Measurements from ENCODE around the gene AGR2.

Gene AGR2

GRCh38 chr7:16791905-16792698 is 12.7 kb downstream of the AGR2 start:
- no peak overlapping the region for H3K4me3 ChIP-seq (ENCODE audit: low read depth, low read length)
- no peak for DNase-seq (ENCODE audit: low read depth)
- TF ChIP-seq, protein P1, sequence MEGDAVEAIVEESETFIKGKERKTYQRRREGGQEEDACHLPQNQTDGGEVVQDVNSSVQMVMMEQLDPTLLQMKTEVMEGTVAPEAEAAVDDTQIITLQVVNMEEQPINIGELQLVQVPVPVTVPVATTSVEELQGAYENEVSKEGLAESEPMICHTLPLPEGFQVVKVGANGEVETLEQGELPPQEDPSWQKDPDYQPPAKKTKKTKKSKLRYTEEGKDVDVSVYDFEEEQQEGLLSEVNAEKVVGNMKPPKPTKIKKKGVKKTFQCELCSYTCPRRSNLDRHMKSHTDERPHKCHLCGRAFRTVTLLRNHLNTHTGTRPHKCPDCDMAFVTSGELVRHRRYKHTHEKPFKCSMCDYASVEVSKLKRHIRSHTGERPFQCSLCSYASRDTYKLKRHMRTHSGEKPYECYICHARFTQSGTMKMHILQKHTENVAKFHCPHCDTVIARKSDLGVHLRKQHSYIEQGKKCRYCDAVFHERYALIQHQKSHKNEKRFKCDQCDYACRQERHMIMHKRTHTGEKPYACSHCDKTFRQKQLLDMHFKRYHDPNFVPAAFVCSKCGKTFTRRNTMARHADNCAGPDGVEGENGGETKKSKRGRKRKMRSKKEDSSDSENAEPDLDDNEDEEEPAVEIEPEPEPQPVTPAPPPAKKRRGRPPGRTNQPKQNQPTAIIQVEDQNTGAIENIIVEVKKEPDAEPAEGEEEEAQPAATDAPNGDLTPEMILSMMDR (IDR thresholded peaks at IDR 0.05; ENCODE audit: insufficient read depth, low read depth, low read length, missing control alignments): no peak

DNA sequence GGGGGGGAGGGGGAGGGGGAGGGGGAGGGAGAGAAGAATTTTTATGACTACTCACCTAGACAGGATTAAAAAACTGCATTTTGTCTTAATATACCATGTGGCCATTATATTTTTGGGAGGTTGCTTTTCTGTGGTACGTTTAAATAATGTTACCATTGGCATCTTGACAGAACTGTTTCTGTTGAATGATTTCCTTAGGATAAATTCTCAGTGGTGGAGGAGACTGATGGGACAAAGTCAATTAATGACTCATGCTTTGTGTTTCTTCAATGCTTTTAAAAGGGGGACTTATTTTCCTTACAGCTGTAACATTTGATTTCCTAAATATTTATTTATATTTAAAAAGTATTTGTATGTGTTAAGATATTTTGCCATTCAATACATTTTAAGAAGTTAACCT is 13.7 kb downstream of the AGR2 start:
- H3K4me3 ChIP-seq (ENCODE audit: low read depth, low read length): no peak overlapping the region
- TF ChIP-seq, protein P1 (IDR thresholded peaks at IDR 0.05; ENCODE audit: insufficient read depth, low read depth, low read length, missing control alignments): no peak
- no peak for DNase-seq (ENCODE audit: low read depth)

DNA sequence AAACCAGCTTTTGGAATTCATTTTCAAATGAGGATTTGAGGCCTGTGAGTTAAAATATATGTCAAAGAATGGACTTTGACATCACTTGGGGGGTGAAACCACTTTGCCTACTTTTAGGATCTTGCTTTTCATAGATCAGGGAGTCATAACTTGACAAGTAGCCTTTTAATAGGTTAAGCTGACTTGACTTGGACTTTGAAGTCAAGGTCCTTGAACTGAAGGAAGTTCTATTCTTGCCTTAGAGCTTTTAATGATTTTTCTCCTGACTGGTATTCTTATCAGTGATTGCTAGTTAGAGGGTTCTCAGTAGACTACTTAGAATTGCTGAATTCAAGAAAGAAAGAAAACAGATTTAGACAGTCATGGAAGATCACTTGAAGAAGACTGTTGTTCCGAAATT is 17.7 kb downstream of the AGR2 start:
- TF ChIP-seq, protein P1 (IDR thresholded peaks at IDR 0.05; ENCODE audit: insufficient read depth, low read depth, low read length, missing control alignments): no peak
- no peak for DNase-seq (ENCODE audit: low read depth)
- no peak overlapping the region for H3K4me3 ChIP-seq (ENCODE audit: low read depth, low read length)

- DNase-seq (ENCODE audit: low read depth): no peak
- TF ChIP-seq, protein P1 (IDR thresholded peaks at IDR 0.05; ENCODE audit: insufficient read depth, low read depth, low read length, missing control alignments): no peak
- no peak overlapping the region for H3K4me3 ChIP-seq (ENCODE audit: low read depth, low read length)
Observed at GRCh38 chr7:16786257-16786656, 18.5 kb downstream of the AGR2 start.

DNA sequence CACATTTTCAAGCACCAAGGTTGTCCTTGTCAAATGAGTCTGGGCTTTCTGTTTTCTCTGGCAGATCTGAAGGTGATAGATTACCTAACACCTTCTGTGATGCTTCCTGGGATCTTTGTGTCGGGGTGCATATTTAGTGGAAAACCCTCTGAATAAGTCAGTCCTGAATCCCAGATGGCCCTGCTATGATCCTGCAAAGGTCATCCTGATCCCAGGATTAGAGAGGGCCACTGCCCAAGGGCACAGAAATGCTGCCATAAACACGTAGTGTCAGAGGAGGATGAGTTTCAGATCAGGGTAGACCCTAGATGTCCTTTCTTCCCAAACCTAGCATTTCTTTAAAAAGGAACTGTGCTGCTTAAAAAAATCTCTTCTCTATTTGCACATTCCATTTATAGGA is 19.0 kb downstream of the AGR2 start:
- TF ChIP-seq, protein P1 (IDR thresholded peaks at IDR 0.05; ENCODE audit: insufficient read depth, low read depth, low read length, missing control alignments): no peak
- H3K4me3 ChIP-seq (ENCODE audit: low read depth, low read length): no peak overlapping the region
- DNase-seq (ENCODE audit: low read depth): no peak

DNA sequence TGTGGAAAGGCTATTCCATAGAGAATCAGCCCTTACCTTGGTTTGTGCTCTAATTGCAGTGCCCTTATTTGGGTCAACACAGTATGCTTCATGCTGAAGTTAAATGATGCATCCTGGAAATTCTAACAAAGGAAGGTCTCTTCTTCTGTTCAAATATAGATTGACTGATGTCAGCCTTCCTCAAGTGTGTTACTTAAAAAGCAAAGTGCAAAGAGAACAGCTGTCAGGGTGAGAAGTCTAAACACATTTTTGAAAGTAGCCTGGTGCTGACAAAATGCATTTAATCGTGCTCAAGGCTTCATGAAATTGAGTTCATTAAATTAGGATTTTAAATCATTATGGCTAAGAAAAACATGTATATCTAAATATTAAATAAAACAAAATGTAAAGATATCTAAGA is 19.5 kb downstream of the AGR2 start:
- DNase-seq (ENCODE audit: low read depth): no peak
- TF ChIP-seq, protein P1 (IDR thresholded peaks at IDR 0.05; ENCODE audit: insufficient read depth, low read depth, low read length, missing control alignments): no peak
- H3K4me3 ChIP-seq (ENCODE audit: low read depth, low read length): no peak overlapping the region

- no peak for DNase-seq (ENCODE audit: low read depth)
- TF ChIP-seq, protein P1 (IDR thresholded peaks at IDR 0.05; ENCODE audit: insufficient read depth, low read depth, low read length, missing control alignments): no peak
- no peak overlapping the region for H3K4me3 ChIP-seq (ENCODE audit: low read depth, low read length)
Observed at GRCh38 chr7:16780596-16780995, 24.2 kb downstream of the AGR2 start.

All from GM12865 (cell line).